ENCODE results near the gene SLC5A3. TPM values are rescaled to one million over a fixed set of nuclear protein-coding genes. Genes with fewer than 3 reads are reported as not detected.

Gene SLC5A3
- total RNA-seq, 1 donor from 2014 or later = 34.0 TPM

DNA sequence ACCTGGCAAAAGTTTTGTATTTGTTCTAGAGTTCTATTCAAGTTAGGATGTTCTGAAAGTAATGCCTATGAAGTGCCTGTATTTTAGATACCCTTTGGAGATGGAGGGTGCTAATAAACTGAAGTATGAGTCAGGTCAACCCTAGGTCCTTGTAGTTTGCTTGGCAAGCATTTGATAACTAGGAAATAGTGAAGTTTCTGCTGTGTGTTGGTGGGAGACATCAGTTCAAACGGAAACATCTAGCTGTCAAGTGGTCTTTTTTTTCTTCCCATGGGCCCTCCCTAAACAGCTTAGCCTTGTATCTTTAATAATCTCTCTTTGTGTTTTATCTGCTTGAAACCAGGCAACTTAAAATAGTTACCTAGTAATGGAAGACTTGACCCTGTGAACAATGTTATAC, 4.5 kb downstream of the SLC5A3 start:
- no peak for FAIRE-seq
- TF ChIP-seq, protein P1, sequence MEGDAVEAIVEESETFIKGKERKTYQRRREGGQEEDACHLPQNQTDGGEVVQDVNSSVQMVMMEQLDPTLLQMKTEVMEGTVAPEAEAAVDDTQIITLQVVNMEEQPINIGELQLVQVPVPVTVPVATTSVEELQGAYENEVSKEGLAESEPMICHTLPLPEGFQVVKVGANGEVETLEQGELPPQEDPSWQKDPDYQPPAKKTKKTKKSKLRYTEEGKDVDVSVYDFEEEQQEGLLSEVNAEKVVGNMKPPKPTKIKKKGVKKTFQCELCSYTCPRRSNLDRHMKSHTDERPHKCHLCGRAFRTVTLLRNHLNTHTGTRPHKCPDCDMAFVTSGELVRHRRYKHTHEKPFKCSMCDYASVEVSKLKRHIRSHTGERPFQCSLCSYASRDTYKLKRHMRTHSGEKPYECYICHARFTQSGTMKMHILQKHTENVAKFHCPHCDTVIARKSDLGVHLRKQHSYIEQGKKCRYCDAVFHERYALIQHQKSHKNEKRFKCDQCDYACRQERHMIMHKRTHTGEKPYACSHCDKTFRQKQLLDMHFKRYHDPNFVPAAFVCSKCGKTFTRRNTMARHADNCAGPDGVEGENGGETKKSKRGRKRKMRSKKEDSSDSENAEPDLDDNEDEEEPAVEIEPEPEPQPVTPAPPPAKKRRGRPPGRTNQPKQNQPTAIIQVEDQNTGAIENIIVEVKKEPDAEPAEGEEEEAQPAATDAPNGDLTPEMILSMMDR (IDR thresholded peaks at IDR 0.05; ENCODE audit: insufficient read depth, low read length, severe bottlenecking) = no peak

DNA sequence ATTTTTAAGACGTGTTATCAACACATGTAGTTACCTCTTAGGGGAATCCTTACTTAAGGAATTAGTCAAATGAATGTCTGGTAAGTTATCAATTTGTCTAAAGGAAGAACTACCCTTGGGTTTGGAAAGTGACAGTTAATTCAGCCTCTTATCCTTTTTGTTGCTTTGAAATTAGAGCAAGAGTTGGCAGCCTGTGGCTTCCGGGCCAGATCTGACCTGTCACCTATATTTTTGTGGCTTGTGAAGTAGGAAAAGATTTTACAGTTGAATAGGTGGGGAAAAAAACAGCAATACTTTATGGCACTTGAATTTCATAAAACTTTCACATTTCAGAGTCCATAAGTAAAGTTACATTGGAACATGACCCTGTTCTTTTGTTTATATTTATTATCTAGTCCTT, 5.5 kb downstream of the SLC5A3 start:
- DNase-seq (ENCODE audit: low read depth) (no peak), FAIRE-seq (no peak)
- TF ChIP-seq, protein P1 (IDR thresholded peaks at IDR 0.05; ENCODE audit: insufficient read depth, low read length, severe bottlenecking) = no peak
- Histone ChIP-seq H3K36me3 (ENCODE audit: control insufficient read depth, insufficient read depth, low read length) (no peaks in the 10 kb centered on the region), H3K27me3 (ENCODE audit: control insufficient read depth, insufficient read depth, low read length) (no peaks in the 10 kb centered on the region), H3K4me3 (ENCODE audit: low read depth, low read length) (no peak overlapping the region)

More for the DNA sequence above, 4.5 kb downstream of the SLC5A3 start:
- Histone ChIP-seq H3K27me3 (ENCODE audit: control insufficient read depth, insufficient read depth, low read length) (no peaks in the 10 kb centered on the region), H3K4me3 (ENCODE audit: low read depth, low read length) (no peak overlapping the region), H3K36me3 (ENCODE audit: control insufficient read depth, insufficient read depth, low read length) (no peaks in the 10 kb centered on the region)
- DNase-seq (ENCODE audit: low read depth) = no peak

DNA sequence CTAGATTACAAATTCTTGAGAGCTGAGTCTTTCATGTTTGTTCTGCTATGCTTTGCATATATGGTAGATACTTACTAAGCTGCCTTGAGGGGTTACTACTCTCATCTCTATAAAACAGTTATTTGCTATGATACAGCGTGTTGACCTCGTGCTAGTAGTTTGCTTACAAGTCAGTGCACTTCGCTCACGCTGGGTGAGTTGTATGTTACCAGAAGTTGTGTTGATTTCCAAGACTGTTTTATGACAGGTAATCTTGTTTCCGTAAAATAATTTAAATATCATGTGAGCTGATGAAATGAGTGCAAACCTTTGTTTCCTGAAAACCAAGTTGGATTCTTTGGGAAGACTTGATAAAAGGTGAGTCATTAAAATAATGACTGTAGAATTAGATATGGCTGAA, 7.3 kb downstream of the SLC5A3 start:
- Histone ChIP-seq H3K4me3 (ENCODE audit: low read depth, low read length) (no peak overlapping the region), H3K27me3 (ENCODE audit: control insufficient read depth, insufficient read depth, low read length) (no peaks in the 10 kb centered on the region), H3K36me3 (ENCODE audit: control insufficient read depth, insufficient read depth, low read length) (no peaks in the 10 kb centered on the region)
- TF ChIP-seq, protein P1 (IDR thresholded peaks at IDR 0.05; ENCODE audit: insufficient read depth, low read length, severe bottlenecking) = no peak
- no peak for DNase-seq (ENCODE audit: low read depth)
- no peak for FAIRE-seq

DNA sequence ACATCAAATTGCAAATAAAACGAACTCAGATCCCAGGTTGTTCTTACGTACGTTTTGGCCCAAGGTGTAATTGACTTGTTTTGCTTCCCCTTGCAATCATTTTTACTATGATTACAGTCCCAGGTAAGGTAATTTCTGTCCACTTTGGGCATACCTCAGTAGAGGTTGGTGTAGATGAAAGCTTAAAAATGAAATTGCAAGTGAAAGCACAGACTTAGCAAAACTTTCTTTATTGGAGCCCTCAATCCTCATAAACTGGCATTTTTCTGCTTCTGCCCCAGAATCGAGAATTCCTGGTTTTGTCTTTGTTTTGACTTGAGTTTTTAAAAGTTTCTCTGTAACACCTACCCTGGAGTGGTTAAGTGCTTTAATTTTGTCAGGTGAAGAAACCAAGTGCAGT, 9.4 kb downstream of the SLC5A3 start:
- no peaks in the 10 kb centered on the region for H3K36me3 ChIP-seq (ENCODE audit: control insufficient read depth, insufficient read depth, low read length)
- FAIRE-seq = no peak
- no peak for DNase-seq (ENCODE audit: low read depth)
- no peak overlapping the region for H3K4me3 ChIP-seq (ENCODE audit: low read depth, low read length)
- H3K27me3 ChIP-seq (ENCODE audit: control insufficient read depth, insufficient read depth, low read length) = no peaks in the 10 kb centered on the region
- TF ChIP-seq, protein P1 (IDR thresholded peaks at IDR 0.05; ENCODE audit: insufficient read depth, low read length, severe bottlenecking) = no peak

DNA sequence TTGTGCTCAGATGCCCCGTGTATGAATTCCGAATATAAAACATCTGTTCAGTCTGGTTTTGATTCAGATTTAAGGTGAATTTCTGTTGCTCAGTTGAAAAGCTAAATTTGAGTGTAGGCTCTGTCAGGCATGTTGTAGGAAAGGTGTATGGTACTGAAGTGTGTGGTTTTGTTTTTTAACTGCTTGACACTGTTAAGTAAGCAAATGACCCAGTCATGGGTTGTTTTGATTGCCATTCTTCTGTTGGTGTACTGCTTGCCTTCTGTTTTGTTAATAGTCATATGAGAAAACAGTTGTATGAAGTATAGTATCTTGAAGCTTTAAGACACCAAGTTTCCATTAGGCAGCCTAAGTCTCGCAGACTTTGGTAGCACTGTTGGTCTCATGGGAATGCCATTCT, 10.0 kb downstream of the SLC5A3 start:
- FAIRE-seq (no peak), DNase-seq (ENCODE audit: low read depth) (no peak)
- TF ChIP-seq, protein P1 (IDR thresholded peaks at IDR 0.05; ENCODE audit: insufficient read depth, low read length, severe bottlenecking) = no peak
- H3K4me3 ChIP-seq (ENCODE audit: low read depth, low read length) = no peak overlapping the region
- no peaks in the 10 kb centered on the region for H3K36me3 ChIP-seq (ENCODE audit: control insufficient read depth, insufficient read depth, low read length)
- H3K27me3 ChIP-seq (ENCODE audit: control insufficient read depth, insufficient read depth, low read length) = no peaks in the 10 kb centered on the region

DNA sequence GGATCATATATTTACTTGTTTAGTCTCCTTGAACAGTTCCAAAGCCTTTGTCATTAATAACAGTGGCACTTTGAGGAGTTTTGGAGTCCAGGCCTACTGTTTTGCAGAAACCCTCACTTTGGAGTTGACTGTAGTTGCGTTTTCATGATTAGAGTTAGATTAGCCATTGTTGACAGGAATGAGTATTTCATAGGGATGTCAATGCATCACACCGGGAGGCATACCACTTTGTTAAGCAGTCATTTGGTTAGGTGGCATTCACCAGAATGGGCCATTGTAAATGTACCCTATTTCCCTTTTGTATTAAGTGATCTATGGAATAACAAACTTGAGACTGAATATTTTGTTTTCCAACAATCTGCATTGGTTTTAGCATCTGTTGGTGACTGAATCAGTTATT, 11.8 kb downstream of the SLC5A3 start:
- H3K36me3 ChIP-seq (ENCODE audit: control insufficient read depth, insufficient read depth, low read length) = no peaks in the 10 kb centered on the region
- no peaks in the 10 kb centered on the region for H3K27me3 ChIP-seq (ENCODE audit: control insufficient read depth, insufficient read depth, low read length)
- TF ChIP-seq, protein P1 (IDR thresholded peaks at IDR 0.05; ENCODE audit: insufficient read depth, low read length, severe bottlenecking) = no peak
- FAIRE-seq = no peak
- no peak for DNase-seq (ENCODE audit: low read depth)
- no peak overlapping the region for H3K4me3 ChIP-seq (ENCODE audit: low read depth, low read length)

All from bronchial epithelial cell (primary cell).